Activated gamma-delta T cell treated with anti-CD3 and anti-CD28 coated beads, Interleukin-2, amount 50 U/mL, for 16 hours (primary cell): ENCODE results near the gene PNMA8A.
A peak's percentile ranks its signal among the peaks of the same experiment; 100 is the strongest.
"Not testable (repeated sequence)": the region's sequence is repeated elsewhere in the genome, so short reads cannot be mapped to it uniquely, and the experiment has no call there.

ENCODE experiments used
- DNase-seq: peaks from one replicate; pipeline ENCODE4 v3.0.0-alpha.2; 2020; ENCODE audit warnings: low read depth

Gene PNMA8A, protein sequence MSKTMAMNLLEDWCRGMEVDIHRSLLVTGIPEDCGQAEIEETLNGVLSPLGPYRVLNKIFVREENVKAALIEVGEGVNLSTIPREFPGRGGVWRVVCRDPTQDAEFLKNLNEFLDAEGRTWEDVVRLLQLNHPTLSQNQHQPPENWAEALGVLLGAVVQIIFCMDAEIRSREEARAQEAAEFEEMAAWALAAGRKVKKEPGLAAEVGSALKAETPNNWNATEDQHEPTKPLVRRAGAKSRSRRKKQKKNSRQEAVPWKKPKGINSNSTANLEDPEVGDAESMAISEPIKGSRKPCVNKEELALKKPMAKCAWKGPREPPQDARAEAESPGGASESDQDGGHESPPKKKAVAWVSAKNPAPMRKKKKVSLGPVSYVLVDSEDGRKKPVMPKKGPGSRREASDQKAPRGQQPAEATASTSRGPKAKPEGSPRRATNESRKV

DNA sequence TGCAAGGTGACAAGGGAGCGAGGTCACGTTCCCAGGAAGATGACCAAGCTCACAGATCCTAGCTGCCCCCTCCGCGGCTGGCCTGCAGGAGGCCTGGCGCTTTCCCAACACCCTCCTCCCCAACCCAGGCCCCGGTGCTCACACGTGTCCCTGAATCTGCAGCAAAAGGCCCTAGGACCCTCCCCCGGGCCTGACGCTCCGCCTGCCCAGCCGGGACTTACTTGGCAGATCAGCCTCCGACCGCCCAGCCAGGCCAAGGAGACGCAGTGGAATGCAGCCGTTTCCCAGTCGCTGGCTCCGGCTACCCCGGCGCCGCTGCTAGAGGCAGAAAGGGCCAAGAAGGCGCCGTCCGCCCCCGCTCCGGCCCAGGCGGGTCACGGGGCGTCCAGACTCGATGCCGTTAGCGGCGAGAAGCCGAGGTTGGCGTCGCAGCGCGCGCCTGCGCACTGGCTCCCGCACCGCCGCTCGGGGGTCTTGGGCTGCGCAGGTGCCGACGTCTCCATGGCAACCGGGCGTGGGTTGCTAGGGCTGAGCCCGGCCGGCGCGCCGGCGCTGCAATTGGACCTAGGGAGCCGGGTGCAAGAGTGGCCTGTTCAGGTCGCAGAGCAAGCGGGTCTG, at the start of gene PNMA8A:
Gene PNMA8A, minus strand, starts transcription at position 448 of the 618 bp plus-strand sequence. CDS start 528 bp downstream, outside the sequence.
- no peak for DNase-seq

DNA sequence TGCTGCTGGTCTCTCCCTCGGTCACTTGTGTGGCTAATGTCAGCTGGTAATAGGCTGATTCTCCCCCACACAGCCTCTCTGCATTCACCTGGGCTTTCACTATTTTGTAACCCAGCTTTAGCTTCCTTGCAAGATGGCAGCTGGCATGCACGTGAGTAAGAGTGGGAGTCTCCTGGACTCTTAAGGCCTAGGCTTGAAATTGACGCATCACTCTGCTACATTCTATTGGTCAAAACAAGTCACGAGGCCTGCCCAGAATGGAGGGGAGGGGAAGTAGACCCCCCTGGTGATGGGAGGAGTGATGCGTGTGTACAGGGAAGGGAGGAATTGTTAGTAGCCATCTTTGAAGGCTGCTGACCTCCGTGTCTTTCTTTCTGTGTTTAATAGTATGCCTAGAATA, 49.3 kb upstream of the PNMA8A start:
- no peak for DNase-seq

- DNase-seq = no peak
These were observed 46.1 kb upstream of the PNMA8A start for GRCh38 chr19:46517471-46517870.

GRCh38 chr19:46515879-46516350, 44.6 kb upstream of the PNMA8A start:
- DNase-seq = no peak

DNA sequence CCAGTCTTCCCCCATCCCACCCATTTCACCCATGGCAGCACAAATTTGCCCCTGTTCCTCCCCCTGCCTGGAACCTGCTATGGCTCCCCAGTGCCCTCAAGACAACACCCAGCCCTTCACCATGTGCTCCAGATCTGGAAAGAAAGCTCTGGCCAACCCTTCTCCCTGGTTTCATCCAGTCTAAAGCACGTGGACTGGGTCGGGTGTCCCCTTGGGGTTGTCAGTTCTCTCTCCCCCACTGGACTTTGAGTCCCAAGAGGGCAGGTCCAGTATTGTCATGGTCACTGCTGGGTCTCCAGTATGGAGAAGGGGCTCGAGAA, 43.9 kb upstream of the PNMA8A start:
- DNase-seq = no peak

- DNase-seq = no peak
These were observed 43.4 kb upstream of the PNMA8A start for GRCh38 chr19:46514589-46515289.

DNA sequence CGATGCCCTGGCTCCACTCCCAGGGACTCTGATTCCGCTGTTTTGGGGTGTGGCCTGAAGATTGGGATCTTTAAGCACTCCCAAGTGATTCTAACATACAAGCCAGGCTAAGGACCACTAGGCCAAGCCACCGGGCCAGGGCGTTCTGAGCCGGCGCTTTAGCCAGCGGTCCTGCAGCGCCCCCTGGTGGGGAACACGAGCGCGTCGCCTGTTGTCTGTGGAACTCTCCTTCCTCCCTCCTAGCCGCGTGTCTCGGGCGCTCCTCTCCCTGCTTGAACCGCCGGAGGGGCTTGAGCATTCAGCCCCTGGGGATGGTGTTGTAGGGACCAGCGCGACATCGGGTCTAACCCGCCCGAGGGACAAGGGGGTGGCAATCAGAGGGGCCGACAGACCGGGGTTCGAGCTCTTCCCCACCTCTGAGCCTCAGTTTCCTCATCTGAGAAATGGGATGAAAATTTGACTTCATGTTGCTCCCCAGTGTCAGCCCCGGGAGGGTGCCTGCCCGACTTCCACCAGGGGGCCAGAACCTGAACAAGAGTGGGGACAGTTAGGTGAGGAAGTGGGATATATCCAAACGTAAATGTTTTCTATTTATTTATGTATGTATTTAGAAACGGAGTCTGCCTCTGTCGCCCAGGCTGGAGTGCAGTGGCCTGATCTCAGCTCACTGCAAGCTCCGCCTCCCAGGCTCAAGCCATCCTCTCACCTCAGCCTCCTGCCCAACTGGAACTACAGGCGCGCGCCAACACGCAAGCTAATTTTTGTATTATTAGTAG, 42.3 kb upstream of the PNMA8A start:
- DNase-seq = peak; percentile 77

- no peak for DNase-seq
These were observed 39.9 kb upstream of the PNMA8A start for GRCh38 chr19:46511237-46511636.

- DNase-seq = no peak
These were observed 36.8 kb upstream of the PNMA8A start for GRCh38 chr19:46508206-46508605.

DNA sequence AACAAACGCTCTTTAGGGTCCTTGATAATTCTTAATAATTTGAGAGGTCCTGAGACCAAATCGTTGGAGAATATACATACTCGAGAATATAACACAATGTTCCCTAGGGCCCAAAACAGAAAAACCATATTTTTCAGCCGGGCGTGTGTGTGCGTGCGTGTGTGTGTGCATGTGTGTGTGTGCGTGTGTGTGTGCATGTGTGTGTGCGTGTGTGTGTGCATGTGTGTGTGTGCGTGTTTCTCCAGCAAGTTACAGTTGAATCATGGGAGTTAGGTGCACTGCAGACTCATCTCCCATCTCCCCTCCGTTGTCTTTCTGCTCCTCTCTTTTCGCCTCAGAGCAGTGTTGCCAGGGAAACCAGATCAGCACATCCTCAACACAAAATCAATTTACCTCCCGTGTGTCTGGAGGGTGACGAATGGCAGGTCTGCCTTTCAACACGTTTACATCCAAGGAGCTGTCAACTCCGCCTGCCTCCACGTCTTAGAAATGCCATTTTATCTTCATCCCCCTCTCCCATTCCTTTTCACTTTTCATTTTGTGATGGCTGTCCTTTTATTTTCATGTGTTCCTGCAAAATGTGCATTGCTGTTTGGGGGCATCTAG, 32.6 kb upstream of the PNMA8A start:
- no peak for DNase-seq

- DNase-seq = no peak
These were observed 31.5 kb upstream of the PNMA8A start for GRCh38 chr19:46502891-46503290.

DNA sequence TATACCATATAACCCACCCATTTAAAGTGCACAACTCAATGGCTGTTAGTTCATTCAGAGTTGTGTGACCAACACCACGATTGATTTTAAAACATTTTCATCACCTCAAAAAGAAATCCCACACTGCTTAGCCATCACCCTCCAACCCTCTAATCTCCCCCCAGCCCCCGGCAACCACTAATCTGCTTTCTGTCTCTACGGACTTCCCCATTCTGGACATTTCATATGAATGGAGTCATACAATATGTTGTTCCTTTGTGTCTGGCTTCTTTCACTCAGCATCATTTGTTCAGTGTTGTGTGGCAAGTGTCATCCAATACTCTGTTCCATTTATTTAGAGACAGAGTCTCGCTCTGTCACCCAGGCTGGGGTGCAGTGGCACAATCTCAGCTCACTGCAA, 28.3 kb upstream of the PNMA8A start:
- DNase-seq = no peak

DNA sequence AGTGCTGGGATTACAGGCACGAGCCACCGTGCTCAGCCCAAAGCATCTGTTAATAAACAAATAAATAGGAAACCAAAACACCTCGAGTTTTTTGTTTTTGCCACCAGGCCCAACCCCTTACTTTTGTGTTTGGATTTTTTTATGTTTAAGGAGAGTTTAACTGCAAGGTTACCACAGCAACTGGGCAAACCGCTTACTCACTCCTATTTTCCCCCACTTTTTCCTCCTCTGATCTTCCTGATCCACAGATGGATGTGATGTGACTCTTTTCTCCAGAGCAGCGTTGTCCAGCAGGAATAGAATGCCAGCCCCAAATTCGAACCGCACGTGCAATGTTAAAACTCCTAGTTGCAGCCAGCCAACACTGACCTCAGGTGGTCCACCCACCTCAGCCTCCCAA, 26.4 kb upstream of the PNMA8A start:
- no peak for DNase-seq

DNA sequence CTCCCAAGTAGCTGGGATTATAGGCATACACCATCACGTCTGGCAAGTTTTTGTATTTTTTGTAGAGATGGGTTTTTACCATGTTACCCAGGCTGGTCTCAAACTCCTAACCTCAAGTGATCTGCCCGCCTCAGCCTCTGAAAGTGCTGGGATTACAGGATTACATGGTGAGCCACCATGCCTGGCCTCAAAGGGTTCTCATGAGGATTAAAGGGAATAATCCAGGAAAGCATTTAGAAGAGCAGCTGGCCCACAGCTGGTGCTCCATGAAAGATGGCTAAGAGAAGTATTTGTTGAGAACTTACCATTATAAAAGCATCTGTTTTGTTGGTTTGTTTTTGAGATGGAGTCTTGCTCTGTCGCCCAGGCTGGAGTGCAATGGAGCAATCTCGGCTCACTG, 25.5 kb upstream of the PNMA8A start:
- not testable (repeated sequence) for DNase-seq

GRCh38 chr19:46496304-46496703, 24.9 kb upstream of the PNMA8A start:
- no peak for DNase-seq

DNA sequence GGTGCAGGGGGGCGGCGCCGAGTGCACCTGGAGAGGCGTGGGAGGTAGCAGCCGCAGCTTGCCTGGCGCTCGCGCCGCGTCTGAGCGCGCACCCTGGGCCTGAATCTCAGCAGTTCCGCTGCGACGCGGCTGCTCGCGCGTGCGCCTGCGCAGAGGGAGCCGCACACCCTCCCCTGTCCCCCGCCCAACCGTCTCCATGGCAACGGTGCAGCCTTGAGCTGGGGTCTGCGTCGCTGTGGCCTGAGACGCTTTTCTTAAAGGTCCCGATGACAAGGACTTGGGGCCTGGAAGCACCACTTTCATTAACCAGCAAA, 24.4 kb upstream of the PNMA8A start, which contains the start of gene PNMA8B:
Gene PNMA8B, minus strand, starts transcription at position 82 of the 314 bp plus-strand sequence. CDS start 402 bp downstream, outside the sequence.
- no peak for DNase-seq

DNA sequence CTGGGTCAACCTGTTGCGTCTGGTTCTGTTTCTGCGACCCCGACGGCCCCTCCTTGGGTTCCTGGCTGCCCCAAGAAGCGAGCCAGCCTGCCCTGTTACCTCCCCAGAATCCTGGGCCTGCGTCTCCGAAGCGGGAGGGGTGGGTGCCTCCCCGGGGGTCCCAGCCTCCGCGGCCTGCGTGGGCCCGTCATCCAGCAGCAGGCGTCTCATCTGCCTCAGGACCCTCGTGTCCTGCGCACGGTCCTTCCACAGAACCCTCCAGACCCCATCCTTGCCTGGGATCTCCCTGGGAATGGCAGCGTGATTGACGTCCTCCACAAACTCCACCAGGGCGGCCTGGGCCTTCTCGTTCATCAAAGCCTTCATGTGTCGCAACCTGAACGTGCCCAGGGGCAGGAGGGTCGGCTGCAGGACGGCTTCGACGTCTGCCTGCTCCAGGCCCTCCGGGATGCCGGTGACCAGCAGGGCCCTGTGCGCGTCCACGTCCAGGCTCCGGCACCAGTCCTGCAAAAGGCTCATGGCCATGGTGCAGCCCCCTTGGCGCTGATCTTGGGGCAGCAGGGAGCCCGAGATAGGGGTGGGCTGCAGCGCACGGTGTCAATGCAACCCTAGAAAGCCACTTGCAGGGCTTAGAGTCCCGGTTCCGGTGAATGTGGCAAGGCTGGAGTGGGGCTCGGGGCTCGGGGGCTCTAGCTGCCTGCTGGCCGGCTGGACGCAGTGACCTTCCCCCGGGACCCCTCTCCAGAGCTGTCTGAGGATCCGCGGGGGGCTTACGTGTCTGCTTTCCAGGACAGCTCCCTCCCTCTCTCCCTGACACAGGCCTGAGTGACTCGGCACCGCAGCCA, 23.8 kb upstream of the PNMA8A start:
- DNase-seq = no peak

DNA sequence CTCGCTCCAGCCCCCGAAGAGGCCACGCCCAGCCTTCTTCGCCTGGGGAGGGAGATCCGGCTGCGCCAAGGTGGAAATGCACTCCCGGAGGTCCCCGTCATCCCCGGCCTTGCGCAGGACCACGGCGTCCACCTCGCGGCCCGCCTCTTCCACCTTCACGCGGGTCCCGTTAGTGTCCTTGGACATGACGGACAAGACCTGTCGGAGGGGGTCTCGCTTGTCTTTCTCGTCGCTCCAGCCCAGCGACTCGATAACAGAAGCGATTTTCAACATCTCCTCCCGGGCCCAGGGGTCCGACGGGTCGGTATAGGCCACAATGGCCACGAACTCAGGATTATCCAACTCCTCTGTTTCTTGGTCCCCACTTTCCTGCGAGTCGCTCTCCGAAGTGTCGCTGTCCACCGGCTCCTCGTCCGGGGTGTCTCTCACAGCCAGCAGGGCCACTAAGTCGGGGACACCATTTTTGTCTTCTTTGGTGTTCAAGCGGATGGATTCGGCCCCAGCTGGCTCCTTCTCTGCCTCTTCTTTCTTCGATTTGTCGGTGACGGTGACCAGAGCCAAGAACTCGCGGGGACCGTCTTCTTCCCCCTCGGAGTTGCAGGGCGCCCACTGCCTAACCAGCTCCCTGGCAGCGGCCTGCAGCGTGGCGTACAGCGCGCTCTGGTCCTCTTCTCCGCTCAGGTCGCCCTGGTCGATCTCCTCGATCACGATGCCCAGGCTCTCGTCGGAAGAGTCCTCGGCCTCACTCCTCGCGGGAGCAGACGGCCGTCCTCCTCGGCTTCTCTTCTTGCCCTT, 23.0 kb upstream of the PNMA8A start:
- DNase-seq = no peak

DNA sequence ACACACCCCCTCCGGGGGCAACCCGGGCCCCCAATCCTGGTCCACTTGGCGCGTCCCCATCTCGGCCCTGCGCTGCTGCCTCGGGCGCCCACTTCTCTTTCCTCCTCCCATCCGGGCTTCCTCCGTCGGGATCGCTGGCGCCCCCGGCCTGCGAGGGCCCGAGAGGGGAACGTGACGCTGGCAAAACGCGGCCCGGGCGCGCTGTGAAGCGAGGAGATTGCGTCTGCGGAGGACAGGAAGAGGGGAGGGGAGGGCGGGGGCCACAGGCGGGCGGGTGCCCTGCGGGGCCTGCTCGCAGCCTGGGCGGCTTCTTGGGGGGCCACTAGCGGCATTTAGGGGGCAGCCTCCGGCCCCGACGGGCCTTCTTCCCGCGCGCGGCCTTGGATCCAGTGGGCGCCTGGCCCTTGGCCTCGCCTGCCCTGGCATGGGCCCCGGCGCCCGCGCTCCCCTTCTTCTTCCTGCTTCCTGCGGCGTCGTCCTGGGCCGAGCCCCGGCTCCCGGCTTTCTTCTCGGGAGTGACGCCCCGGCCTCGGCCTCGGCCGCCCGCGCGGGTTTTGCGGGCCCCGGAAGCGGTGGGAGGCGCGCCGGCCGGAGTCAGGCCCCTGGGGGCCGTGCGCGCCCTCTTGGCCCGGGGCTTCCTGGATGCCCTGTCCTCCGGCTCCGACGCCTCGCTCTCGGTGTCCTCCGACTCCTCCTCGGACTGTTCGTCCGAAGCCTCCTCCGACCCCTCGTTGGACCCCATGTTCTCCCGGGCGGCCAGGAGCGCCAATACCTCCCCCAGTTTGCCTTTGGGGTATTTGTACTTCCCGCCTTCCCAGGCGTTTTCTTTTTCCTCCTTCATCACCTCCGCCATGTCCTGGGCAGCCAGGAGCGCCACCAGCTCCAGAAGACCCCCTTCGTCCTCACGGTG, 22.1 kb upstream of the PNMA8A start:
- DNase-seq = no peak
